Motor neuron (in vitro differentiated cells): ENCODE results near the gene MGAT5. TPM values are rescaled to one million over a fixed set of nuclear protein-coding genes. Genes with fewer than 3 reads are reported as not detected.

ENCODE experiments used
- ATAC-seq, 8 experiments: fragments of 200-7000 bp; cut with Tn5 transposase; replicated peaks in 6 of 8; 2 replicates each; pipeline ENCODE4 v1.8.0; 2021; ENCODE audit warnings: mild to moderate bottlenecking in 8 of 8, moderate library complexity in 8 of 8
- H3K27ac ChIP-seq, 2 donors: fragments of 250-450 bp; sonication (Bioruptor Pico); 2 replicates each; pipeline ENCODE4 v1.9.0; 2021; ENCODE audit warnings: antibody characterized with exemption in 2 of 2, mild to moderate bottlenecking in 2 of 2, moderate library complexity in 1 of 2
- H3K4me1 ChIP-seq, 2 donors: fragments of 250-450 bp; sonication (Bioruptor Pico); replicated peaks in 1 of 2; 2 replicates each; pipeline ENCODE4 v1.6.1; 2021; ENCODE audit warnings: antibody characterized with exemption in 2 of 2, mild to moderate bottlenecking in 2 of 2, moderate library complexity in 1 of 2
- H3K4me3 ChIP-seq, 5 donors: fragments of 250-450 bp; sonication (Bioruptor Pico); 2 replicates each; pipeline ENCODE4 v1.9.0; 2021; ENCODE audit warnings: antibody characterized with exemption in 5 of 5, mild to moderate bottlenecking in 5 of 5, moderate library complexity in 4 of 5
- WGBS, 10 experiments: fragments of 450-650 bp; shearing (Covaris generic); methylation state at CpG; one replicate each; pipeline ENCODE4 v1.0.0; 2022; 5-methylcytosine and 5-hydroxymethylcytosine counted together
- in situ Hi-C, 9 experiments: fragments of 400-800 bp; cut with MboI; loops; one replicate each; pipeline ENCODE4 v1.15.0; 2021; ENCODE audit warnings: low sequenced_read_pairs in 9 of 9, low pct_unique_long_range_greater_than_20kb in 2 of 9; ENCODE audit not compliant: unreplicated experiment in 9 of 9
- total RNA-seq, 8 experiments: library from RNA; unstranded; fragments of 300-600 nt; gene quantifications; 2 replicates each; pipeline versions ENCODE4 v1.2.3 to v1.2.4, GENCODE V29; 2022

Gene MGAT5
- total RNA-seq, 8 experiments from 2014 or later = 10.3 to 54.4 (median 33.6) TPM

DNA sequence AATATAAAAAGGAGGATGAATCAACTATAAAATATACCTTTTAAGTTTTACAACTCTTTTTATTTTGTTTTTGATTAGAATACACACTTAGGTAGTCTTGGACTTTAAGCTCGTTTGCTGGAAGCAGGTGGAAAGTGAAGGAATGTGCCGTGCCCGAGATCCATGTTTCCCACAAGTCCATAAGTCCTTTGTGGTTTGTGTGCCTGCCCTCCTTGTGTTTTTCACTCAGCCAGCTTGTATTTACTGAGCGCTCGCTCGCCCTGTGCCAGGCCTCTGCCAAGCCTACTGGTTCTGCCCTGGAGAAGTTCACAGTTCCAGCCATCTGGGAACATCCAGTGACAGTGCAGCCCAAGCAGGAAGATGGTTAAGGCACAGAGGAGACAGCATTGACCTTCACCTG, 142.6 kb downstream of the MGAT5 start:
- H3K4me3 ChIP-seq = no peak overlapping the region
- peaks cover 6 to 18% of the 10 kb centered on the region in 2 donors for H3K4me1 ChIP-seq
- 78 to 100% (median 93%) methylated on average over 1 to 6 of the region's 6 CpGs; no CpG with 5 or more reads in 2 of the 10 experiments for WGBS, 10 experiments
- in situ Hi-C loops = no loop called here
- ATAC-seq = no peak
- H3K27ac ChIP-seq = no peak overlapping the region

DNA sequence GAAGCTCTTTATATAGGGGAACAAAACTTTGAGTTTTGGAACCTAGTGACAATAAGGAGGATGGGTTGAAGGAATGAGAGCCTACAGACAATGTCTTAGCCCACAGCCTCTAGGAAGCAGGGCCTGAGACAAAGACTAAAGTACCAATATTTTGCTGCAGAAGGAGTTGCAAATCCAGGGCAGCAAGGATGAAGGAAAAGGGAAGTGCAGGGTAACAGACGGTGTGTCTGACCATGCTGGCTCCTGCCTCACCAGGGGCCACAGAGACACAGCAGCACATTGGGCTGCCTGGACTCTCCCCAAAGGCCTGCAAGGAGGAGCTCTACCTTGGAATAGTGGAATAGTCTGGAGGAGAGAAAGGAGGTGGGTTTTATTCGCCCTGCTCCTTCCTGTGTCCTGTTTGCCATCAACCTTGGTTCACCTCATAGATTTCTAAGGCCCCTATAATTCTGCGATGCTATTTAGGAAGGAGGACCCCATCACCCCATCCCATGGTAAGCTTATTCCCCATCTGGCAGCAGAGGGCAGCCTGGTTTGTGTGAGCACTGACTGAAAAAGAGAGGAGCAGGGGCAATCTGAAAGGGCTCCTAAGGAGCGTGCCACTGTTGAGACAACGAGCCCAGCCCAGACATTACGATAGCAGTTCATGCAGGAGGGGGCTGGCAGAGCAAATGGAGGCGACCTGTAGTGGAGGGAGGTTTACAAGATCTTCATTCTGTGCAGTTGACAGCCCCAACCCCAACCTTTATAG, 143.4 kb downstream of the MGAT5 start:
- in situ Hi-C loops = no loop called here
- H3K4me1 ChIP-seq = peaks cover 6 to 15% of the 10 kb centered on the region in 2 donors
- WGBS, 10 experiments = 70 to 100% (median 99%) methylated on average over 1 to 5 of the region's 7 CpGs; no CpG with 5 or more reads in 4 of the 10 experiments
- no peak overlapping the region for H3K4me3 ChIP-seq
- no peak overlapping the region for H3K27ac ChIP-seq
- no peak for ATAC-seq

DNA sequence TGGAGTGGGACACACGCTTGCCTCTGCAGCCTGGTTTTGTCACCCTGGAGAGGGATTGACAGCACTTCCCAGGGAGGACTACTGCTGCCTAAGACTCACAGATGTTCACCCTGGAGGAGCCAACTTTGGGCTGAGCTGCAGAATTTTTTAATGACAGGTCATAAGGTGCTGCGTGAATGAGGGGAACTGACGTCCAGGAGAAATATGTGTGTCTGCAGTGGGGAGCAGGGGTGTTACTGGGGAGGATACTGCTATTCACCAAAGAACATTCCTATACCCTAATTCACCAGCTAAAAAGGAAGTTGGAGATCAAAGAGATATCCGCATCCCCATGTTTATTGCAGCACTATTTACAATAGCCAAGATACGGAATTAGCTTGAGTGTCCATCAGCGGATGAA, 144.4 kb downstream of the MGAT5 start:
- peak in 2 of 8 experiments; percentile 71 to 73 for ATAC-seq
- in situ Hi-C loops = no loop called here
- 7 to 100% (median 77%) methylated on average over 1 to 4 of the region's 6 CpGs; no CpG with 5 or more reads in 2 of the 10 experiments for WGBS, 10 experiments
- no peak overlapping the region for H3K27ac ChIP-seq
- peaks cover 6 to 7% of the 10 kb centered on the region in 2 donors for H3K4me1 ChIP-seq
- no peak overlapping the region for H3K4me3 ChIP-seq

DNA sequence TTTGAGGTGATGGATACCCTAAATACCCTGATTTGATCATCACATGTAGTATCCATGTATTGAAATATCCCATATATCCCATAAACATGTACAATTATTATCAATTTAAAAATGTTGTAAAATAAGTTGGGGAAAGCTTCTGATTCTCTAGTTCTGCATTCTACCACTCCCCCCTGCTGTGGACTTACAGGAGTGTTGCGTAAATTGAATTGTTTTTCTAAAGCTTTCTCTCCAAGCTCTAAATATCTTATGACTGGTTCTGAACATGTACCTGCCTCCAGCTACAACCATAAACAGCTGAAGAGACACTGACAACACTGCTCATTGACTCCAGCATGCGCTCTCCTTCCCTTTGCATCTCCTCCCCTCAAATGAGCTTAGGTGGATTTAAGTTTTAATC, 145.2 kb downstream of the MGAT5 start:
- Histone ChIP-seq H3K27ac (no peak overlapping the region), H3K4me3 (no peak overlapping the region), H3K4me1 (peaks cover 6% of the 10 kb centered on the region in 2 donors)
- ATAC-seq = no peak
- WGBS, 10 experiments = 86 to 100% (median 100%) methylated on average over 1 to 2 of the region's 2 CpGs; no CpG with 5 or more reads in 1 of the 10 experiments
- in situ Hi-C loops = no loop called here

DNA sequence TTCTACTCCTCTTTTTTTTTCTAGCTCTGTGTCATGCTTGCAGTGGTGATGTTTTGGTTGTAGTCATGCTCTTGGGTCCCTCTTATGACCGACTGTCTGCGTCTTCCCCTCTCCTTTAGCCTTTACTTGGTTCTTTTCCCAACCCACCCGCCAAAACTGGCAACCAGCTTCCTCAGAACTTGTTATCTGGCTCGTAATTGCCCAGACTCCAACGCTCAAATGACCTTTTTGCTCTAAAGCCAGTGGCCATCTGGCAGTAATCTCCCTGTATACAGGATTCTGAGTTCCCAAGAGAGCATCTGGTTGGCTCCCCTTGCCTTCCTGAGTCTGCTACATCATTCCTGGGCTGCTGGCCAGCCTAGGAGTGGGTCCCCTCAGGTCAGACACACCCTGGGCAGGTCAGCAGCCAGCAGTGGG, 147.2 kb downstream of the MGAT5 start:
- H3K4me1 ChIP-seq = peaks cover 0 to 3% of the 10 kb centered on the region in 2 donors
- no peak overlapping the region for H3K4me3 ChIP-seq
- WGBS, 10 experiments = 13 to 100% (median 74%) methylated on average over 1 to 5 of the region's 5 CpGs
- ATAC-seq = peak in 3 of 8 experiments; percentile 12 to 43 (median 37)
- in situ Hi-C loops = loop anchor here in 7 of 9 experiments (25.0 kb wide), 3 partner anchors 164 to 514 kb away; no protein-coding TSS in a partner anchor
- no peak overlapping the region for H3K27ac ChIP-seq

DNA sequence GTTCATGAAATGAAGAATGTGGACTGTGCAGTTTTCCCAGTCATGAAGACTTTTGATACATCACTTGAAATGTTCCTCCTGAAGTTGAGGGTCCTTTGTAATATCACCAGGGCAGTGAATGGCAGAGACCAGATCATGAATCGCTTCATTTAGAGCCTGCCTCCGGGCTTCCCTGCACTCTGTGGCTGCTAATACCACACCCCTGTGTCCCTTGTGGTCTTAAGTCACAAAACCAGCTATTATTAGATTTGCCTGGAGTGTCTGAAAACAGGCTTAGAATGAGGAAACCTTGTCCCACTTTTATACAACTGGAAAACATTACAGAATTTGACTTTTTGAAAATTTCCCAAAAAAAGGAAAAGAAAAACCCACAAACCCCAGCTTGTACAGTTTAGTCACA, 147.9 kb downstream of the MGAT5 start:
- H3K4me1 ChIP-seq = peaks cover 0 to 3% of the 10 kb centered on the region in 2 donors
- in situ Hi-C loops = loop anchor here in 7 of 9 experiments (25.0 kb wide), 3 partner anchors 164 to 514 kb away; no protein-coding TSS in a partner anchor
- no peak overlapping the region for H3K27ac ChIP-seq
- no peak overlapping the region for H3K4me3 ChIP-seq
- WGBS, 10 experiments = 40 to 80% (median 76%) methylated on average over 1 to 2 of the region's 2 CpGs; no CpG with 5 or more reads in 5 of the 10 experiments
- peak in 2 of 8 experiments; percentile 19 to 64 for ATAC-seq

DNA sequence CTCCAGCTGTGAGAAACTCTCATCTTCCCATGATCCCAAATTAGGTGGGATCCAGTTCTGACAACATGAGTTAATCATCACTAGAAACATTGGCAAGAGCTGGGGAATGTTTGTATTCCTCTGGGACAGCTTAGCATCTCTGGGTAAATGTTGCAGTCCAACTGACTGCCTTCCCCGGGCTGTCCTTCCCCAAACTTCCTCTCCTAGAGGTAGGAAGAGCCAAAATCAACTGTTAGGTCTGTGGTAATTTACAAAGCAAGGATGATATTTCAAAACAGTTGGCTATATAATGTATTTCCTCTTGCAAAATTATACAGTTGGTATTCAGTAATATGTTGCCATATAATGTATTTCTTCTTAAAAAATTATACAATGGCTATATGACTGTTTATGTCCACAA, 148.5 kb downstream of the MGAT5 start:
- in situ Hi-C loops = loop anchor here in 7 of 9 experiments (25.0 kb wide), 3 partner anchors 165 to 515 kb away; no protein-coding TSS in a partner anchor
- Histone ChIP-seq H3K4me1 (peaks cover 0 to 3% of the 10 kb centered on the region in 2 donors), H3K4me3 (no peak overlapping the region), H3K27ac (no peak overlapping the region)
- 9 to 100% (median 64%) methylated on average over 1 of the region's 1 CpG; no CpG with 5 or more reads in 4 of the 10 experiments for WGBS, 10 experiments
- no peak for ATAC-seq

DNA sequence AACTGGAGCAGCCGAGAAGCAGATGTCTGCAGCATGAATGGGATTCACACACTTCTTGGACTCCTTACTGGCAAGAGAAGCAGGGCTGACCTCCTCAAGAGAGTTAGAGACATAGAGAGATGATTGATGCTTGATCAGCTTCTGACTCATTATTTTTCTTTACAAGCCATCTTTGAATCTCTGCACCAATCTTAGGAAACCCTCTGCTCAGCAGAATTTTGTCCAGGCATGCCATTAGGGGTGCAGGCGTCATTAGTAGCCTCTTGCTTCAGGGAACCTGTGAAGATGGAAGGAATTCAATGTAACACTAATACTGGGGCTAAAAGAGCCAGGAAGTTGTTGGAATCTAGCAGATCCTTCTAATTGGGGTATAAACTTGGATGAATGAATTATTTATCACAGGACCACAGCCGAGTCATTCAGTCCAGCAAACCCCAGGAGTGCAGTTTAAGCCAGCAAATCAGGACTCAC, 151.8 kb downstream of the MGAT5 start:
- in situ Hi-C loops = loop anchor here in 7 of 9 experiments (25.0 kb wide), 3 partner anchors 168 to 518 kb away; no protein-coding TSS in a partner anchor
- 29 to 96% (median 71%) methylated on average over 1 to 3 of the region's 3 CpGs; no CpG with 5 or more reads in 3 of the 10 experiments for WGBS, 10 experiments
- peak in 2 of 8 experiments; percentile 36 to 38 for ATAC-seq

DNA sequence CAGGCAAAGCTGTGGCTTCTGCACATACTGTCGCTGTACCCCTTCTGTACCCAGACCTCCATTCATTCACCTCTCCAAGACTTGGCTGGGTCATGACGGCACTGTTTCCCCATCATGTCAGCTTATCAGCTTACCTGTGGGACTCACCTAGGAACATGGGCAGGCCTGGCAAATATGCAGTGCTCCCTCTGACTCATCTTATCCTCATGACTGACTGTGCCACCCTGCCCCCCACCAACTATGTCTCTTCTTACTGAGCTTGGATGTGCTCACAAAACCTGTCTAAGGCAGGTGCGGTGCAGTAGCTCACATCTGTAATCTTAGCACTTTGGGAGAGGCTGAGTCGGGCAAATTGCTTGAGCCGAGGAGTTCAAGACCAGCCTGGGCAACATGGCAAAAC, 152.4 kb downstream of the MGAT5 start:
- Histone ChIP-seq H3K4me1 (peaks cover 3 to 7% of the 10 kb centered on the region in 2 donors), H3K27ac (no peak overlapping the region), H3K4me3 (no peak overlapping the region)
- in situ Hi-C loops = loop anchor here in 7 of 9 experiments (25.0 kb wide), 3 partner anchors 169 to 519 kb away; no protein-coding TSS in a partner anchor
- ATAC-seq = no peak
- 87 to 100% (median 100%) methylated on average over 1 to 4 of the region's 5 CpGs; no CpG with 5 or more reads in 4 of the 10 experiments for WGBS, 10 experiments

More for the DNA sequence above, 151.8 kb downstream of the MGAT5 start:
- Histone ChIP-seq H3K4me1 (peaks cover 0 to 3% of the 10 kb centered on the region in 2 donors), H3K27ac (no peak overlapping the region), H3K4me3 (no peak overlapping the region)

DNA sequence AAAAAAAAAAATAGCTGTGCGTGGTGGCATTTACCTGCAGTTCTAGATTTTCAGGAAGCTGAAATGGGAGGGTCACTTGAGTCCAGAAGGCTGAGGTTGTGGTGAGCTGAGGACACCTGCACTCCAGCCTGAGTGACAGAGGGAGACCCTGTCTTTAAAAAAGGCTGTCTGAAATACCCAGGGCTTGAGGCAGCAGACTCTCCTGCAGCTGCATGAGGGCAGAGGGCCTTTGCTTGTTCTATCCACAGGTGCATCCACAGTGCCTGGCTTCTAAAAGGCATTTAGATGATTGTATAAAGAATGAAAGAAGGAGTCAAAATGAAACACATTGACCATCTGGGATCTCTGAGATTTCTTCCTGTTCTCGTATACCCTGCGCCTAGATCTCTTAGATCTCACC, 152.9 kb downstream of the MGAT5 start:
- no peak for ATAC-seq

DNA sequence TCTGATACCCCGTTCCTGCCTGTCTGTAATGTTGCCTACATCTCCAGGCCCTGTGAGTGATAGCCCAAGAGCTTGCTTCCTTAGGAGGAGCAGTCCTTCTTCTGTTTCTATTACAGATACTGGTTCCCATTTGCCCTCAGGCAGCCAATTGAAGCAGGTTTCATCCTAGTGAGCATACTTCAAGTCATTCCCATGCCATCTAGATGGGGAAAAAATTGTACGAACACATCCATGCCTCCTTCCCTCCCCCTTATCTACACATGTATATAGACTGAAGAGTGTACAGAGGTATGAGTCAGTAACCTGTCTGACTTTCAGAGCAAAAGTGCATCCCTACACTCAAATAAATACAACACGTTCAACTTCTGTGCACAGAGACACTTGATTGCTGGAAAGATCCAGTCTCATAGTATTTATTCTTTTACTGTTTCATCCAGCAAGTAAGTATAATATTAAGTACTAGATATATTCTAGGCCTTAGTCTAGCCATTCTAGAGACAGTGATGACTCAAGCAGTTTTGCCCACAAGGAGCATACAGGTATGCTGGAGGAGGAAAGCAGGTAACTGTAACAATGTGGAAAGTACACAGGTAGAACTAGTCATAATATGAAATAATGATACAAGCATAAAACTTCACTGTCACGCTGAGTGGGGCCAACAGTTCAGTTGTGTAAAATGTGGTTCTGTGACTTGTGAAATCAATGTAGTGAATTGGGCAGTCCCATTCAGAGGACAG, 153.4 kb downstream of the MGAT5 start:
- Histone ChIP-seq H3K4me1 (peaks cover 9 to 13% of the 10 kb centered on the region in 2 donors), H3K4me3 (no peak overlapping the region), H3K27ac (no peak overlapping the region)
- WGBS, 10 experiments = 81 to 100% (median 100%) methylated on average over 1 to 4 of the region's 4 CpGs
- ATAC-seq = no peak
- in situ Hi-C loops = loop anchor here in 7 of 9 experiments (25.0 kb wide), 3 partner anchors 170 to 520 kb away; no protein-coding TSS in a partner anchor

More for the DNA sequence above, 152.9 kb downstream of the MGAT5 start:
- WGBS, 10 experiments = 73 to 100% (median 100%) methylated on average over 1 to 2 of the region's 3 CpGs; no CpG with 5 or more reads in 5 of the 10 experiments
- Histone ChIP-seq H3K4me1 (peaks cover 7 to 11% of the 10 kb centered on the region in 2 donors), H3K4me3 (no peak overlapping the region), H3K27ac (no peak overlapping the region)
- in situ Hi-C loops = loop anchor here in 7 of 9 experiments (25.0 kb wide), 3 partner anchors 169 to 519 kb away; no protein-coding TSS in a partner anchor

DNA sequence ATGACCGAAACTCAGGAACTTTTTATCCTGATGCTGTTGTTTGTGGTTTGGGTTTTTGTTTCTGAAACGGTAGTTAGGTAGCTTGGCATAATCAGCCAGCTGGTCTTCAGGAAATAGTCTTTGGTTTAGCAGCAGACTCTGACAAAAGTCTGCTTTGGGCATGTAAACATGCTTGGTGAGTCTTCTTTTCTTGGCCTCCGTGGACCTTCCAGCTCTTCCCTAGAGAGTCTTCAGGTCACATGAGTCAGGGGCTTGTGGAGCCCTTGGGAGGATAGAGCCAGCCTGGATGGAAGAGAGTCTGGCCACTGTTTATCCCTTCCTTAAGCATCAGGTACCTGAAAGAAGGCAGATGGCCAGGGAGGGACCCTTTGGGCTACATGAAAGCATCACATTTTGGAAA, 154.5 kb downstream of the MGAT5 start:
- Histone ChIP-seq H3K27ac (no peak overlapping the region), H3K4me3 (no peak overlapping the region), H3K4me1 (peaks cover 9 to 13% of the 10 kb centered on the region in 2 donors)
- peak in 1 of 8 experiments; percentile 6 for ATAC-seq
- in situ Hi-C loops = loop anchor here in 7 of 9 experiments (25.0 kb wide), 3 partner anchors 171 to 521 kb away; no protein-coding TSS in a partner anchor
- WGBS, 10 experiments = 27 to 100% (median 72%) methylated on average over 1 to 3 of the region's 3 CpGs
